Measurements from ENCODE around the gene IER5L.
"Not testable (repeated sequence)": the region's sequence is repeated elsewhere in the genome, so short reads cannot be mapped to it uniquely, and the experiment has no call there.

Gene IER5L

GRCh38 chr9:129202613-129203555 is 24.8 kb upstream of the IER5L start:
- peak; percentile 16 for DNase-seq

GRCh38 chr9:129201866-129202265 is 23.8 kb upstream of the IER5L start:
- no peak for DNase-seq

- no peak for DNase-seq
Measured at GRCh38 chr9:129201289-129201688, 23.2 kb upstream of the IER5L start.

- DNase-seq = no peak
Measured at GRCh38 chr9:129200255-129200654, 22.2 kb upstream of the IER5L start.

GRCh38 chr9:129199044-129199435 is 21.0 kb upstream of the IER5L start:
- DNase-seq = no peak

GRCh38 chr9:129198319-129199043 is 20.4 kb upstream of the IER5L start:
- no peak for DNase-seq

- no peak for DNase-seq
Measured at GRCh38 chr9:129197978-129198318, 19.9 kb upstream of the IER5L start.

- DNase-seq = not testable (repeated sequence)
Measured at GRCh38 chr9:129197045-129197444, 19.0 kb upstream of the IER5L start.

- no peak for DNase-seq
Measured at GRCh38 chr9:129195606-129196005, 17.5 kb upstream of the IER5L start.

- no peak for DNase-seq
Measured at GRCh38 chr9:129194221-129194620, 16.2 kb upstream of the IER5L start.

GRCh38 chr9:129193655-129194054 is 15.6 kb upstream of the IER5L start:
- DNase-seq = no peak

- DNase-seq = no peak
Measured at GRCh38 chr9:129191234-129191633, 13.2 kb upstream of the IER5L start.

- not testable (repeated sequence) for DNase-seq
Measured at GRCh38 chr9:129189971-129190370, 11.9 kb upstream of the IER5L start.

- DNase-seq = no peak
Measured at GRCh38 chr9:129187042-129187441, 9.0 kb upstream of the IER5L start.

GRCh38 chr9:129185991-129186390 is 7.9 kb upstream of the IER5L start:
- DNase-seq = no peak

- no peak for DNase-seq
Measured at GRCh38 chr9:129185402-129185801, 7.3 kb upstream of the IER5L start.

GRCh38 chr9:129184596-129185122 is 6.6 kb upstream of the IER5L start:
- no peak for DNase-seq

- no peak for DNase-seq
Measured at GRCh38 chr9:129184219-129184524, 6.1 kb upstream of the IER5L start.

GRCh38 chr9:129183495-129184218 is 5.6 kb upstream of the IER5L start:
- DNase-seq = no peak

- no peak for DNase-seq
Measured at GRCh38 chr9:129182625-129183494, 4.8 kb upstream of the IER5L start.

- no peak for DNase-seq
Measured at GRCh38 chr9:129182122-129182521, 4.1 kb upstream of the IER5L start.

GRCh38 chr9:129181246-129181645 is 3.2 kb upstream of the IER5L start:
- no peak for DNase-seq
